Epithelial cell of prostate (primary cell): Measurements from ENCODE around the gene TRPM6.
A peak's percentile ranks its signal among the peaks of the same experiment; 100 is the strongest.
"Not testable (repeated sequence)": the region's sequence is repeated elsewhere in the genome, so short reads cannot be mapped to it uniquely, and the experiment has no call there.

Source experiments
- DNase-seq: peaks from one replicate; pipeline ENCODE4 v3.0.0-alpha.2; 2011; ENCODE audit warnings: low read depth, low spot score
- H3K27ac ChIP-seq: fragments of 450-650 bp; 2 replicates; pipeline ENCODE4 v1.5.1; 2017; ENCODE audit warnings: mild to moderate bottlenecking

The TRPM6 gene

GRCh38 chr9:74887041-74887980, at the start of gene TRPM6:
Gene TRPM6, minus strand, starts transcription at chr9:74887921. Its CDS starts 65 bp downstream, at chr9:74887856.
- H3K27ac ChIP-seq: peak within 1 kb of the TSS; percentile 15
- no peak for DNase-seq

- no peak overlapping the region for H3K27ac ChIP-seq
- DNase-seq: no peak
Observed at GRCh38 chr9:74935008-74935407, 47.3 kb upstream of the TRPM6 start.

- no peak for DNase-seq
- no peak overlapping the region for H3K27ac ChIP-seq
Observed at GRCh38 chr9:74921737-74922136, 34.0 kb upstream of the TRPM6 start.

GRCh38 chr9:74920944-74921626, 33.4 kb upstream of the TRPM6 start:
- no peak for DNase-seq
- no peak overlapping the region for H3K27ac ChIP-seq

- no peak overlapping the region for H3K27ac ChIP-seq
- no peak for DNase-seq
Observed at GRCh38 chr9:74910036-74910435, 22.3 kb upstream of the TRPM6 start.

GRCh38 chr9:74908665-74909064, 20.9 kb upstream of the TRPM6 start:
- no peak for DNase-seq
- H3K27ac ChIP-seq: no peak overlapping the region

- no peak for DNase-seq
- no peak overlapping the region for H3K27ac ChIP-seq
Observed at GRCh38 chr9:74907085-74907484, 19.4 kb upstream of the TRPM6 start.

GRCh38 chr9:74901001-74901400, 13.3 kb upstream of the TRPM6 start:
- DNase-seq: no peak
- H3K27ac ChIP-seq: no peak overlapping the region

GRCh38 chr9:74888449-74888848, 728 bp upstream of the TRPM6 start:
- not testable (repeated sequence) for DNase-seq, H3K27ac ChIP-seq

GRCh38 chr9:74887981-74888370, 255 bp upstream of the TRPM6 start:
- peak overlapping the region; percentile 15 for H3K27ac ChIP-seq
- no peak for DNase-seq

- no peak overlapping the region for H3K27ac ChIP-seq
- no peak for DNase-seq
Observed at GRCh38 chr9:74876382-74876949, 11.3 kb downstream of the TRPM6 start.

GRCh38 chr9:74875656-74876055, 12.1 kb downstream of the TRPM6 start:
- DNase-seq: no peak
- no peak overlapping the region for H3K27ac ChIP-seq

GRCh38 chr9:74874220-74874619, 13.5 kb downstream of the TRPM6 start:
- H3K27ac ChIP-seq: no peak overlapping the region
- DNase-seq: no peak

GRCh38 chr9:74872619-74873233, 15.0 kb downstream of the TRPM6 start:
- no peak for DNase-seq
- H3K27ac ChIP-seq: no peak overlapping the region

GRCh38 chr9:74867483-74867882, 20.2 kb downstream of the TRPM6 start:
- H3K27ac ChIP-seq: no peak overlapping the region
- no peak for DNase-seq

- H3K27ac ChIP-seq: no peak overlapping the region
- no peak for DNase-seq
Observed at GRCh38 chr9:74865177-74865576, 22.5 kb downstream of the TRPM6 start.

GRCh38 chr9:74861773-74862474, 25.8 kb downstream of the TRPM6 start:
- no peak overlapping the region for H3K27ac ChIP-seq
- no peak for DNase-seq

- no peak overlapping the region for H3K27ac ChIP-seq
- no peak for DNase-seq
Observed at GRCh38 chr9:74861071-74861470, 26.6 kb downstream of the TRPM6 start.

- H3K27ac ChIP-seq, DNase-seq: not testable (repeated sequence)
Observed at GRCh38 chr9:74860247-74860646, 27.5 kb downstream of the TRPM6 start.

GRCh38 chr9:74859786-74860185, 27.9 kb downstream of the TRPM6 start:
- no peak overlapping the region for H3K27ac ChIP-seq
- no peak for DNase-seq
